Upper lobe of right lung (tissue), 1 donor: Measurements from ENCODE around the gene RALGPS1. TPM values are rescaled to one million over a fixed set of nuclear protein-coding genes. Genes with fewer than 3 reads are reported as not detected.

Experiments used
- ATAC-seq: fragments of 200-7000 bp; cut with Tn5 transposase; one replicate; pipeline ENCODE4 v1.9.1; 2020; ENCODE audit warnings: mild to moderate bottlenecking, moderate library complexity
- DNase-seq: peaks from one replicate; pipeline ENCODE4 v3.0.0-alpha.2; 2020
- H3K27ac ChIP-seq: fragments of 200-600 bp; one replicate; pipeline ENCODE4 v1.8.0; 2022
- H3K27me3 ChIP-seq: fragments of 200-600 bp; one replicate; pipeline ENCODE4 v1.8.0; 2022; ENCODE audit warnings: mild to moderate bottlenecking
- H3K36me3 ChIP-seq: fragments of 200-600 bp; one replicate; pipeline ENCODE4 v1.8.0; 2022
- H3K4me1 ChIP-seq: fragments of 200-600 bp; one replicate; pipeline ENCODE4 v1.8.0; 2022
- H3K4me3 ChIP-seq: fragments of 200-600 bp; one replicate; pipeline ENCODE4 v1.8.0; 2022; ENCODE audit warnings: mild to moderate bottlenecking
- H3K9me3 ChIP-seq: fragments of 200-600 bp; one replicate; pipeline ENCODE4 v1.8.0; 2022
- CTCF ChIP-seq: fragments of 200-600 bp; IDR thresholded peaks from one replicate; pipeline ENCODE4 v1.8.0; 2022; ENCODE audit warnings: antibody characterized with exemption
- intact Hi-C: fragments of 100-400 bp; cut with DNase I; formaldehyde crosslinking; loops from one replicate; pipeline ENCODE4 v1.11.0; 2022
- total RNA-seq: library from RNA; stranded (reverse); fragmentation: NEBNext Ultra II Directional; extraction: Animal tissue kit (Norgen Biotek cat#: 25700); gene quantifications from one replicate; pipeline ENCODE4 v1.2.1, GENCODE V29; 2021
- donor health status: DM: no; HTN: yes; CAD: no; lungs with severe emphysema.

Gene RALGPS1
- total RNA-seq, 1 donor from 2014 or later, result 15.9 TPM

- no peaks in the 10 kb centered on the region for H3K36me3 ChIP-seq
- H3K27ac ChIP-seq, result peak overlapping the region; percentile 67
- peak; percentile 68 for ATAC-seq
- intact Hi-C loops, result no loop called here
- H3K4me1 ChIP-seq, result peaks cover 10% of the 10 kb centered on the region
- no peaks in the 10 kb centered on the region for H3K9me3 ChIP-seq
- no peak for DNase-seq
- no peaks in the 10 kb centered on the region for H3K27me3 ChIP-seq
- no peak for TF ChIP-seq CTCF
- no peak overlapping the region for H3K4me3 ChIP-seq
These were observed 50.5 kb downstream of the RALGPS1 start for GRCh38 chr9:126965077-126965476.

DNA sequence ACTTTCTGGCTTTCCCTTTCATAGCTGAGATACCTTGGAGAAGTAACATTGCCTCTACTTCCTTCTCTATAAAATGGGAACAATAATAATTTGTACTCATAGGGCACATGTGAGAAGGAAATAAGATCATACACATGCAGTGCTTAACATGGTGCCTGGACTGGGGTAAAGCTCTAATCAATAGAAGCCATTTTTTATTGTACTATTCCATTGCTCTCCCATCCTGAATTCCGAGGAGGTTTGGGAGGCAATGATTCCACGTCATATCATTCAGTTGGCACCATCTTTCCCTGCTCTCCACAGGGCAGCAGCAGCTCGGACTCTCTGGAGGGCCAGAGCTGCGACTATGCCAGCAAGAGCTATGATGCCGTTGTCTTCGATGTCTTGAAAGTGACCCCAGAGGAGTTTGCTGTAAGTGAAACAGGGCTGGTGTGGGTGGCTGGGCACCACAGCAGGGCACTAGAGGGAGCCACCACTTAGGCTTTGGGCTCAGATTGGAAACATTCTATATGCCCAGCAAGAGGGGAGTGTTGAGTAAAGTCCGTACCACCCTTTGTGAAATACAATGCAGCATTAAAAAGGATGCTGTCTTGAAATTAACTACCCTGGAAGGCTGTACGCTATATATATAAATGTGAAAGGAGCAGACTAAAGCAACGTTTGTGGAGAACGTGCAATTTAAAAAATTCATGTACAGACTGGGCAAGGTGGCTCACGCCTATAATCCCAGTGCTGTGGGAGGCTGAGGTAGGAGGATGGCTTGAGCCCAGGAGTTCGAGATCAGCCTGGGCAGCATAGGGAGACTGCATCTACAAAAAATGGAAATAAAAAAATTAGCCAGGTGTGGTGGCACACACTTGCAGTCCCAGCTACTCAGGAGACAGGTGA lies 51.2 kb downstream of the RALGPS1 start:
- H3K9me3 ChIP-seq, result no peaks in the 10 kb centered on the region
- TF ChIP-seq CTCF, result peak; percentile 75
- ATAC-seq (peak; percentile 61), DNase-seq (no peak)
- peak overlapping the region; percentile 67 for H3K27ac ChIP-seq
- intact Hi-C loops, result no loop called here
- H3K27me3 ChIP-seq, result no peaks in the 10 kb centered on the region
- peaks cover 10% of the 10 kb centered on the region for H3K4me1 ChIP-seq
- H3K36me3 ChIP-seq, result no peaks in the 10 kb centered on the region
- H3K4me3 ChIP-seq, result no peak overlapping the region

- intact Hi-C loops, result no loop called here
- H3K4me1 ChIP-seq, result peaks cover 4% of the 10 kb centered on the region
- TF ChIP-seq CTCF, result no peak
- H3K36me3 ChIP-seq, result no peaks in the 10 kb centered on the region
- ATAC-seq, result no peak
- no peak for DNase-seq
- H3K27ac ChIP-seq, result no peak overlapping the region
- H3K27me3 ChIP-seq, result no peaks in the 10 kb centered on the region
- H3K4me3 ChIP-seq, result no peak overlapping the region
- H3K9me3 ChIP-seq, result no peaks in the 10 kb centered on the region
These were observed 56.7 kb downstream of the RALGPS1 start for GRCh38 chr9:126971261-126971660.

- H3K36me3 ChIP-seq, result no peaks in the 10 kb centered on the region
- no peak for TF ChIP-seq CTCF
- DNase-seq, result no peak
- no peaks in the 10 kb centered on the region for H3K27me3 ChIP-seq
- H3K9me3 ChIP-seq, result no peaks in the 10 kb centered on the region
- H3K4me3 ChIP-seq, result no peak overlapping the region
- intact Hi-C loops, result no loop called here
- H3K4me1 ChIP-seq, result peaks cover 4% of the 10 kb centered on the region
- no peak overlapping the region for H3K27ac ChIP-seq
- no peak for ATAC-seq
These were observed 59.3 kb downstream of the RALGPS1 start for GRCh38 chr9:126973651-126974529.

GRCh38 chr9:126974594-126974993 lies 60.0 kb downstream of the RALGPS1 start:
- Histone ChIP-seq H3K27me3 (no peaks in the 10 kb centered on the region), H3K9me3 (no peaks in the 10 kb centered on the region), H3K36me3 (no peaks in the 10 kb centered on the region), H3K27ac (no peak overlapping the region), H3K4me3 (no peak overlapping the region), H3K4me1 (peaks cover 4% of the 10 kb centered on the region)
- no peak for ATAC-seq
- intact Hi-C loops, result no loop called here
- DNase-seq, result no peak
- TF ChIP-seq CTCF, result no peak
